Inflammatory macrophage (primary cell): ENCODE data around the gene ARHGEF25.
"Not testable (repeated sequence)": the region's sequence is repeated elsewhere in the genome, so short reads cannot be mapped to it uniquely, and the experiment has no call there.

ENCODE experiments used
- DNase-seq, 2 donors: peaks; one replicate each; pipeline ENCODE4 v3.0.0-alpha.2; 2020 to 2022

ARHGEF25 gene

DNA sequence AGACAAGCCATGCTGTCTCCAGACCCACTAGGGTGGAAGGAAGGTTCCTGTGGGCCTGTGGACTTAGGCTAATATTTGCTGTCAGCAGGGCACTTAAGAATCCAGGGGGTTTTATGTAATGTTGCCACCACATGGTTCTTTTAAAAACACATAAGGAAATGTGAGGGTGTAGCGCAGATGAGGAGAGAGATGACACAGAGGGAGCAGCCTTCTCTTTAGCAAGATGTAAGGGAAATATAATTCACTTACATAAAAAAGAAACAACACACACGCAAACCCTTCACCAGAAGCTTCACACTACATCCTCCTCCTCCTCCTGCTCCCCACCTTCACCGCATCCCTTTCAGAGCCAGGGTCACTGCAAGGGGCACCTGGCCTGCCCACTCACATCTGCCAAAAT lies 25.1 kb upstream of the ARHGEF25 start:
- DNase-seq, result no peak

DNA sequence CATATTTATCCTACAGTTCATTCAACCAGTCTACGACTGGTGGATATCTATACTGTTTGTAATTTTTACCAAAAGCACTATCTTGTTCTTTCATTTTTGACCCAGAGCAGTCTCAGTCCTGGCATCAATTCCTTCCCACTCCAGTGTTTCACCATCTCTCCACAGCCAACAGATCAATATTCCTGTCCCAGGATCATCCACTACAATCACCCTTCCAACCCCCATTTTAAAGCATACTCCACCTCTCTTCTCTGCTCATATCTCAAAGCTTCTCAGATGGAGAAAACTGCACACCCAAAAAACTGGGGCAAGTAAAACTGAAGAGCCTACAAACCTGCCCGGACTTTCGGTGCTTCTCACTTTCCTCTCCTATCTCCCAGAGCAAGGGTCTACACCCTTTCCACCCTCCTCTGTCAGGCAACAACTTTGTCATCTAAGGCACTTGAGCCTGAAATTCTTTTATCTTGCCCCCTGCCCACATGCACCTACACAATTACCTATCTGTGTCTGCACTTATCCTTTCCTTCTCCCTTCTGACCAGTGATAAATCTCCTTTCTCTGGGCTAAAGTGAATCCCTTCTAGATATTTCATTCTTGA lies 24.3 kb upstream of the ARHGEF25 start:
- DNase-seq, result no peak

DNA sequence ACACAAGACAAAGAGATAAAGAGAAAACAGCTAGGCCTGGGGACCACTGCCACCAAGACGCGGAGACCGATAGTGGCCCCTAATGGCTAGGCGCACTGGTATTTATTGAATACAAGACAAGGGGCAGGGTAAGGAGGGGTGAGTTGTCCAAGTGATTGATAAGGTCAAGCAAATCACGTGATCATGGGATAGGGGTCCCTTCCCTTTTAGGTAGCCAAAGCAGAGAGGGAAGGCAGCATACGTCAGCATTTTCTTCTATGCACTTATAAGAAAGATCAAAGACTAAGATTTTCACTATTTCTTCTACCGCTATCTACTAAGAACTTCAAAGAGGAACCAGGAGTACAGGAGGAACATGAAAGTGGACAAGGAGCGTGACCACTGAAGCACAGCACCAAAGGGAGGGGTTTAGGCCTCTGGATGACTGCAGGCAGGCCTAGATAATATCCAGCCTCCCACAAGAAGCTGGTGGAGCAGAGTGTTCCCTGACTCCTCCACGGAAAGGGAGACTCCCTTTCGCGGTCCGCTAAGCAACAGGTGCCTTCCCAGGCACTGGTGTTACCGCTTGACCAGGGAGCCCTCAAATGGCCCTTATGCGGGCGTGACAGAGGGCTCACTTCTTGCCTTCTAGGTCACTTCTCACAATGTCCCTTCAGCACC lies 22.2 kb upstream of the ARHGEF25 start:
- DNase-seq, result not testable (repeated sequence)

GRCh38 chr12:57590479-57590863 lies 20.8 kb upstream of the ARHGEF25 start:
- no peak for DNase-seq

- peak; percentile 65 to 87 for DNase-seq
These were observed 20.1 kb upstream of the ARHGEF25 start, which contains the start of gene PIP4K2C for GRCh38 chr12:57590864-57591781. TSS of gene PIP4K2C (plus strand) at chr12:57591192. CDS start at chr12:57591290, 98 bp downstream.

- DNase-seq, result no peak
These were observed 19.4 kb upstream of the ARHGEF25 start for GRCh38 chr12:57591782-57592325.

GRCh38 chr12:57592551-57593165 lies 18.6 kb upstream of the ARHGEF25 start:
- DNase-seq, result no peak

DNA sequence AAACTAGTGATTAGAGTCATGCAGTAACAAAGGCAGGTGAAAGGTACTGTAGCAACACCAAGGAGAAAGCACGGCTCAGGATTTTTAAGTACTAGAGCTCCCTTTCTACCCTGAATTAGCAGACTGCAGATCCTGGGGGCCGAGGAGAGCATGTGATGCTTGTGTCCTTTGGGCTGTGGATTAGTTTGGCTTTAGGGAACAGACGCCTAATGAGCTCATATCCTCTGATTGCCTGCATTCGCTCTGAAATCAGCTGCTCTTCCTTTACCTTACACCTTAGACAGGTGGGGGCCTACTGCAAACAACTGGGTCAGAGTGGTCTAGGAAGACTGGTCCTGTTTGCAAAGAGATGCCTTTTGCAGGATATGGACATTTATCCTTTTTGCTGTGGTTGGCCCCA lies 18.0 kb upstream of the ARHGEF25 start:
- DNase-seq, result no peak

DNA sequence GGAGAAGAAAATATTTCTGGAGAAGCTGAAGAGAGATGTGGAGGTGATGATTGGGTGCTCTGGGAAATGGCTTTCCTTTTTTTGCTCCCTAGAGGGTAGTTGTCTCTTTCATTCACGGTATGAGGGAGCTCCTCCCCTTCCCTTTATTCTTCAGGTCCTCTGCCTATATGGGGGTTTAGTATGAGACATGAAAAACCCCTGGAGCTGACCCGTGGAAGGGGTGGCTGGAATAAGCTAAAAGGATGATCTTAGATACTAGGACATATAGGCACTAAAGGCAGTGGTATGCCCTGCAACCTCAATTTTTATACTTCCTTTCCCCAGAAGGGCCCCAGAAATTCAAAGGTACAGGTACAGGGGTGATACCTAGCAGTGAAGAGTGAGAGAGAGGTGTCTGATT lies 10.8 kb upstream of the ARHGEF25 start:
- no peak for DNase-seq

GRCh38 chr12:57602544-57602943 lies 8.7 kb upstream of the ARHGEF25 start:
- DNase-seq, result no peak

DNA sequence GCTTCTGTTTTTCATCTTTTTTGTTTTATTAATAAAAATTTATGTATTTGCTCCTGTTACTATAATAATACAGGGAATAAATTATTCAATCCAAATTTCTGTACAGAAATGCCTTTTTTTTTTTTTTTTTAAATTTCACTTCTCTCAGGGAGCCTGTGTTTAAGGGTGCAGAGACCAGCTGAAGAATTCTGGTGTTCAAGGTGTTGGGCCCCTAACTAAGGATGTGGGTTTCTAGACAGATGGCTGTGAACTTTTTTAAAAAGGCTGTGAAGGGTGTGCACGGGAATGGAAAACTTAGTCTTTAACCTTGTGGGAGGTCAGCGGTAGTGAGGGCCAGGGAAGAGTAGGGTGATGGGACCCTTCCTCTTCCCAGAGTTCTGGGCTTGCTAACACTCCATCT lies 7.9 kb upstream of the ARHGEF25 start:
- DNase-seq, result no peak

- DNase-seq, result no peak
These were observed 7.3 kb upstream of the ARHGEF25 start for GRCh38 chr12:57603815-57604453.

DNA sequence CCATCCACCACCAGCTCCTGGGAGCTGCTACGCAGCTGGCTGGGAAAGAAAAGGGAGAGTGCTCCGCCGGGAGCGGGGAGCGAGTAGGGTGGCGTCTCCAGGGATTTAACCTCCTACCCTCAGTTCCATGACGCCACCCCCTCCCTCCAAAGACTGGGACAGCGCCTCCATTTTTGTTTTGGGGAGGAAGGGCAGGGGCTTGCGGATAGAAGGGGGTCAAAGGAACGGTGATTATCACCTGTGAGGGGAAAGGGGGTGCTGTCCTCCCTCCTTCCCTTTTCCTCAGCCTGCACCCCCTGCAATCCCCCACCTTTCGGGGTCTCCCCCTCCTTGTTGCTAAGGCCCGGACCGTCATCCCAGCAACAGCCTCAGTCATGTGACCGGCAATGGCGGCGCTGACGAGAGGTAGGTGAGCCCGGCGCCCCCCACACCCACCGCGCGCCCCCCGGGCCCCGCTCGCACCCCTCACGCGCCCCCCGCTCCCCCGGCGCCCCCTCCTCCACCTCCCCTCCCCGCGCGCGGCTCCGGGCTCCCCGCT lies 6.7 kb upstream of the ARHGEF25 start, which contains the start of gene DTX3:
Gene DTX3, plus strand, starts transcription at position 371 of the 538 bp plus-strand sequence. CDS start 1,694 bp downstream, outside the sequence.
- DNase-seq, result no peak

GRCh38 chr12:57604992-57605810 lies 6.0 kb upstream of the ARHGEF25 start:
- DNase-seq, result no peak

- DNase-seq, result no peak
These were observed 5.4 kb upstream of the ARHGEF25 start for GRCh38 chr12:57605811-57606311.

DNA sequence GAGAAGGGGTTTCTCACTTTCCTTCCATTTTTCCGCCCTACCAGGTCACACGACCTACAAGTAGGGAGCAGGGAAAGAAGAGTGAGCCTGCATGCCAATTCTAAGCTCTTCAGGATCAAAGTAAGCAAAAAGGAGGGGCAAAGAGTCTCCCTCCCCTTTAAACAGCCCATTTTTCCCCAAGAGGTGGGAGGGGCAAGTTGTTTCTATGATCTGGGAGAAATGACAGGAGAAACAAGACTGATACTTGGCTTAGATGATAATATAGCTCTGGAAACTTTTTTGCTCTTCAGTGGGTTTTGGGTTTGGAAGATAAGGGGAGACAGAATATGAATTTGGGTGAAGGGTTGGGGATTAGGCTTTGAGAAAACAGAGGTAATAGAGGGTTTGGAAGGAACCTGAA lies 4.8 kb upstream of the ARHGEF25 start:
- no peak for DNase-seq

GRCh38 chr12:57606821-57607220 lies 4.4 kb upstream of the ARHGEF25 start:
- no peak for DNase-seq

DNA sequence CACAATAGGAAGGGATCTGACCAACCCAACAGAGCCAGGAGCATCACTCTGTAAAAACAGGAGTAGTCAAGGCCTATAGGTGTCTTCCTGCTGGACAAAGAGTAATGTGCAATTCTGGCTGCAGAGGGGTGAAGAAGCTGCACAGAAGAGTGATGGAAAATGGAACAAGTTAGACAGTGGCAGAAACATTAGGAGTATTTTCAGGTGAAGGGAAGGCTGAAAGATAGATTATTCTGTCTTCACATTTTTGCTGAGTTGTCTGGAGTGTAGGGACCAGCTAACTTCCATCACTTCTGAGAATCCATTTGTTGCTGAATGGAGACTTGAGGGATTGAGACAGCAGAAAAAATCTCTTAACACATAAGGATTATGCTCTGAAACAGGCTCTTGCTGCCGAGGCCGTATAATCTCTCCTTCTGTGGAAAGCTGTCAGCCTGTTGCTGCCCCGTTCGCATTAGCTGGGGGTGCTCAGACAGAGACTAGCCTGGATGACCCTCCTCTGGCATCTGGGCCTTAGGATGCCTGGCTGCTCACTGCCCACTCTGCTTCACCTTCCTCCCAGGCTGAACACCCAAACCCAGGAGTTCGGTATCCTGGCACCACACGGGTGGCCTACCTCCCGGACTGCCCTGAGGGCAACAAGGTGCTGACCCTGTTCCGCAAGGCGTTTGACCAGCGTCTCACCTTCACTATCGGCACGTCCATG lies 3.1 kb upstream of the ARHGEF25 start:
- DNase-seq, result no peak

GRCh38 chr12:57609101-57609780 lies 2.0 kb upstream of the ARHGEF25 start:
- no peak for DNase-seq
